Esophagus mucosa (tissue), 1 donor: ENCODE results near the gene HCN2. TPM values are rescaled to one million over a fixed set of nuclear protein-coding genes. Genes with fewer than 3 reads are reported as not detected.

ENCODE experiments used
- ATAC-seq: fragments of 200-7000 bp; cut with Tn5 transposase; one replicate; pipeline ENCODE4 v1.9.1; 2020
- total RNA-seq: library from RNA; stranded (reverse); gene quantifications from one replicate; pipeline ENCODE4 v1.2.4, GENCODE V29; 2023
- donor health status: DM: yes; HTN: yes; CAD: no.

The HCN2 gene
- total RNA-seq, 1 donor from 2014 or later = 0.48 TPM

- ATAC-seq = peak; percentile 35
These were observed 68.6 kb downstream of the HCN2 start for GRCh38 chr19:658059-658839.

DNA sequence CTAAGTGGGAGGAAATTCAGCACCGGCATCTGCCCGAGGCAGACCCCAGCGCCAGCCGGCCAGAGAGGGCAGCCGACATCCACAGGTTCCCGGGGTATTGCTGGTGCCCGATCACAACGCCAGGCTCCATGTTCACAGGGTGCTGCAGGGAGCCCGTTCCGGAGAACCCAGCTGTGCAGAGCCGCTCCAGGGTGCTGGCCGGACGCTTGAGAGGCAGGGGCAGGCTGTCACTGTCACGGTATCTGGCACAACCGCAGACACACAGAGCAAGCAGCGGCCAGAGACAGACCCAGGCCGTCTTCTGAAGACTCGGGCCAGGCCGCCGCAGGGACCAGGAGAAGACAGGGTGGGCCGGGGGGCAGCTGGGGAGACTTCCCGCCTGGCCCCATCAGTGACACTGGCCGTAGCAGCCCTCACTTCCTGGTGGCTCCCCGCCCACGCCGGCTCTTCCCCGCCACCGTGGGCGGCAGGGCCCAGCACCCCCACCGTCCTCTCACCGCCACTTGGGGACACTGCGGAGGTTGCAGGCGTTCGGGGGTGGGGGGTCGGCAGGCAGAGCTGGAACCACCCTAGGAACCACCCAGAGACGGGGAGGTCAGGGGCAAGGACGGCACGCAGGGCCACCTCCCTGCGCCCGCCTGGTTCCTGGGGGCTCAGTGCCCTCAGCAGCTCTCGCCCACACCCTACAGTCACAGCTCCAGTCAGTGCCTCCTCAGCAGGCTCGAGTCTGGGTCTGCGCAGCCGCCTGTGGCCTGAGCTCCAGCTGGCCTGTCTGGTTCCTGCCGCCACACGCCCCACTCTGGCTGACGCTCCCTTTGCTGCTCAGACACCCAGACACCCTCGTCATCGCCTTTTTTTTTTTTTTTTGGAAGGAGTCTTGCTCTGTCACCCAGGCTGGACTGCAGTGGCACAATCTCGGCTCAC lies 69.5 kb downstream of the HCN2 start:
- peak; percentile 74 for ATAC-seq

DNA sequence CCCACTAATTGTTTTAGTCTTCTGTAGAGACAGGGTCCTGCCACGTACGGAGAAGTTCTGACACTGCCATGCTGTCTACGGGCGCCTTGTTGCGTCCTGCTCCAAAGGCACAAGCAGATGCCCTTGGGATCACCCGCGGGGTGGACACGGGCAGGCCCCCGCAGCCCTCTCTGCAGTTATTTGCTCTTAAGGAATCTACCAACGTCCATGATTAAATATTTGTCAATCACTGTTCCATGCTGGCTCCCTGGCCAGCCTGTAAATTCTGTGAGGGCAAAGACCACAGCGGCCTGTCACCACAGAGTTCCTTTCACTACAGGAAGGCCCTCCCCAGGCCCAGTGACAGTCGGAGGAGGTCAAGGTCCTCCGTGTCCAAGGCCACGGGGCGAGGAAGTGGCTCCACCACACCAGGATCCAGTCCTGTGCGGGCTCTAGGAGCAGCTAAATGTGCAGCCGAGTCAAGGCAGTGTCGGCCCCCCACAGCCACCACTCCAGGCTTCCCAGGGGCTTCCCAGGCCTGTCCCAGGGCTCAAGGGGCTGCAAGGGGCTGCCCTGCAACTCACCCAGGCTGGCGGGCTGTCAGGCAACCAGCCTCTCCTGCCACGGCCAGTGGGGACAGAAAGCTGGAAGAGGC lies 71.2 kb downstream of the HCN2 start:
- no peak for ATAC-seq

- peak; percentile 9 for ATAC-seq
These were observed 71.9 kb downstream of the HCN2 start for GRCh38 chr19:661427-662196.

DNA sequence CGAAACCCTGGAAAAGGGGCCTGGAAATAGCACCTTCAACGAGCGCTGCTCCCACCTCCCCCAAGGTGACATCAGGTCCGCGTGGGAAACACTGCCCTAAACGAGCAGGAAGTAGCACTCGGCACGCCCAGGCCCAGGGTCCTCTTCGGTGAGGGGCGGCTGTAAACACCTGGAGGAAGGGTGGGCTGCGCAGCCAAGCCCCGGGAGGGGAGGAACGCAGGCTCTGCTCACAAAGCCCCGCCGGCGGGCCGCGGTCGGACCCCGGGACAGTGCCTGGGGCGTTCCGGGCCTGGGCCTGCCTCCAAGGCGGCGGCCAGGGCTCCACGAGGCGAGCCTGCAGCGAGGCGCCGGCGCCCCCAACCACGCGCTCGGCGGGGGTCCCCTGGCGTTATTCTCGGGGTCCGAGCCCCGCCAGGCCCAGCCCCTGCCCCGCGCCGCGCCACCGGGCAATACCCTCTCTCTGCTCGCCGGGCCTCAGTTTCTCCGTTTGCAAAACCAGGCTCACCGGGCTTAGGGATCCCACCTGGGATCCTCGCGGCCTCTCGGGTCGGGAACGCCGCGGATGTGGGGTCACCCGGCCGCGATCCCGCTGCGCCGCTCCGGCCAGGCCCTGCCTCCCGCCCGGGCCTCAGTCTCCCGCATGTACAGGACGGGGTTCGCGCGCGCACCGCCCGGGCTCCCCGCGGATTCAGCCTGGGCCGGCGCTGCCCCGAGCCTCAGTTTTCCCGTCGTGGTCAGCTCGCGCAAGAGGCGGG lies 72.7 kb downstream of the HCN2 start:
- ATAC-seq = peak; percentile 17

- peak; percentile 59 for ATAC-seq
These were observed 73.4 kb downstream of the HCN2 start, which contains the start of gene RNF126 for GRCh38 chr19:662962-663681. Gene RNF126, minus strand, starts transcription at chr19:663214. Its CDS starts 93 bp downstream, at chr19:663121.

- no peak for ATAC-seq
These were observed 74.0 kb downstream of the HCN2 start for GRCh38 chr19:663682-664117.

- no peak for ATAC-seq
These were observed 75.3 kb downstream of the HCN2 start for GRCh38 chr19:664913-665443.

Other genes with a start within 250 kb of the HCN2 start
- 14.8 TPM for gene MIER2, start 245.1 kb upstream of the HCN2 start, total RNA-seq
- gene C2CD4C, start 180.7 kb upstream of the HCN2 start, total RNA-seq = 0.16 TPM
- gene SHC2, start 128.8 kb upstream of the HCN2 start, total RNA-seq = 1.7 TPM
- gene MADCAM1, start 93.4 kb upstream of the HCN2 start, total RNA-seq = 0.36 TPM
- gene TPGS1, start 82.4 kb upstream of the HCN2 start, total RNA-seq = 14.2 TPM
- gene CDC34, start 58.1 kb upstream of the HCN2 start, total RNA-seq = 30.7 TPM
- gene GZMM, start 45.8 kb upstream of the HCN2 start, total RNA-seq = not detected
- gene BSG, start 17.3 kb upstream of the HCN2 start, total RNA-seq = 320 TPM
- gene POLRMT, start 43.7 kb downstream of the HCN2 start, total RNA-seq = 24.5 TPM
- 0.12 TPM for gene FGF22, start 50.0 kb downstream of the HCN2 start, total RNA-seq
- gene RNF126, start 73.3 kb downstream of the HCN2 start, total RNA-seq = 53.0 TPM
- 3.3 TPM for gene FSTL3, start 86.5 kb downstream of the HCN2 start, total RNA-seq
- gene PRSS57, start 105.6 kb downstream of the HCN2 start, total RNA-seq = not detected
- gene PALM, start 119.1 kb downstream of the HCN2 start, total RNA-seq = 2.0 TPM
- gene MISP, start 161.2 kb downstream of the HCN2 start, total RNA-seq = 0.40 TPM
- 279 TPM for gene PTBP1, start 207.6 kb downstream of the HCN2 start, total RNA-seq
- not detected for gene PLPPR3, start 232.1 kb downstream of the HCN2 start, total RNA-seq
- not detected for gene AZU1, start 238.0 kb downstream of the HCN2 start, total RNA-seq